Neutrophil (primary cell): ENCODE results near the gene IL17REL.
"Not testable (repeated sequence)": the region's sequence is repeated elsewhere in the genome, so short reads cannot be mapped to it uniquely, and the experiment has no call there.

Experiments used
- H3K27ac ChIP-seq: fragments of 200-600 bp; sonication (generic); 2 replicates; pipeline ENCODE4 v1.5.1; 2016; ENCODE audit warnings: mild to moderate bottlenecking, moderate library complexity
- H3K27me3 ChIP-seq: fragments of 200-600 bp; sonication (generic); 2 replicates; pipeline ENCODE4 v1.6.0; 2016; ENCODE audit warnings: mild to moderate bottlenecking
- H3K36me3 ChIP-seq: fragments of 200-600 bp; sonication (generic); 2 replicates; pipeline ENCODE4 v1.5.1; 2017
- H3K4me1 ChIP-seq, 2 experiments: fragments of 200-600 bp in 1 of 2; sonication (generic) in 1 of 2; 1 replicate in 1 of 2; 2 replicates in 1 of 2; pipeline versions ENCODE4 v1.5.1 to v1.6.1; 2013 to 2016; ENCODE audit warnings: low read depth in 1 of 2, low read length in 1 of 2, mild to moderate bottlenecking in 1 of 2, moderate library complexity in 1 of 2; ENCODE audit not compliant: control insufficient read depth in 1 of 2, insufficient read depth in 1 of 2
- H3K4me3 ChIP-seq, 2 experiments: fragments of 200-600 bp in 1 of 2; sonication (generic) in 1 of 2; 1 replicate in 1 of 2; 2 replicates in 1 of 2; pipeline ENCODE4 v1.5.1; 2013 to 2016; ENCODE audit warnings: low read depth in 1 of 2, low read length in 1 of 2, mild to moderate bottlenecking in 1 of 2, moderate library complexity in 1 of 2
- H3K9me3 ChIP-seq: fragments of 200-600 bp; sonication (generic); 2 replicates; pipeline ENCODE4 v1.5.1; 2016
- CTCF ChIP-seq: fragments of 200-600 bp; sonication (generic); IDR thresholded peaks from 2 replicates; pipeline ENCODE4 v1.5.1; 2016; ENCODE audit warnings: antibody characterized with exemption

Gene IL17REL

GRCh38 chr22:49991907-49992533 lies 20.5 kb downstream of the IL17REL start:
- peaks cover 19% of the 10 kb centered on the region for H3K27me3 ChIP-seq
- H3K27ac ChIP-seq: no peak overlapping the region
- no peaks in the 10 kb centered on the region for H3K4me1 ChIP-seq
- no peaks in the 10 kb centered on the region for H3K36me3 ChIP-seq
- no peak overlapping the region for H3K4me3 ChIP-seq
- no peaks in the 10 kb centered on the region for H3K9me3 ChIP-seq
- TF ChIP-seq CTCF: no peak

GRCh38 chr22:49991167-49991566 lies 21.4 kb downstream of the IL17REL start:
- H3K9me3 ChIP-seq: no peaks in the 10 kb centered on the region
- H3K27ac ChIP-seq: no peak overlapping the region
- no peak overlapping the region for H3K4me3 ChIP-seq
- peaks cover 26% of the 10 kb centered on the region for H3K27me3 ChIP-seq
- no peaks in the 10 kb centered on the region for H3K4me1 ChIP-seq
- no peaks in the 10 kb centered on the region for H3K36me3 ChIP-seq
- TF ChIP-seq CTCF: no peak

- H3K27me3 ChIP-seq: peaks cover 40% of the 10 kb centered on the region
- not testable (repeated sequence) for H3K4me3 ChIP-seq, H3K4me1 ChIP-seq, H3K36me3 ChIP-seq, H3K27ac ChIP-seq, H3K9me3 ChIP-seq
These were observed 22.7 kb downstream of the IL17REL start for GRCh38 chr22:49989826-49990225.

- Histone ChIP-seq H3K27ac (no peak overlapping the region), H3K4me1 (peaks cover 0 to 8% of the 10 kb centered on the region in 2 experiments), H3K9me3 (no peaks in the 10 kb centered on the region), H3K4me3 (no peak overlapping the region), H3K27me3 (peaks cover 64% of the 10 kb centered on the region), H3K36me3 (no peaks in the 10 kb centered on the region)
- no peak for TF ChIP-seq CTCF
These were observed 26.2 kb downstream of the IL17REL start for GRCh38 chr22:49986325-49986724.

- Histone ChIP-seq H3K27me3 (peaks cover 60% of the 10 kb centered on the region), H3K36me3 (no peaks in the 10 kb centered on the region), H3K9me3 (no peaks in the 10 kb centered on the region), H3K4me3 (no peak overlapping the region), H3K27ac (no peak overlapping the region), H3K4me1 (peaks cover 0 to 8% of the 10 kb centered on the region in 2 experiments)
- peak; percentile 20 for TF ChIP-seq CTCF
These were observed 29.2 kb downstream of the IL17REL start for GRCh38 chr22:49983148-49984042.

- H3K4me1 ChIP-seq, H3K9me3 ChIP-seq, H3K27ac ChIP-seq, H3K36me3 ChIP-seq, H3K4me3 ChIP-seq: not testable (repeated sequence)
- peaks cover 64% of the 10 kb centered on the region for H3K27me3 ChIP-seq
These were observed 30.8 kb downstream of the IL17REL start for GRCh38 chr22:49981799-49982198.
